Neuronal stem cell (in vitro differentiated cells): Measurements from ENCODE around the gene MS4A2.

ENCODE experiments used
- DNase-seq: peaks from one replicate; pipeline ENCODE4 v3.0.0-alpha.2; 2013; ENCODE audit warnings: low spot score
- H2AFZ ChIP-seq: one replicate; pipeline ENCODE4 v1.6.1; 2013; ENCODE audit warnings: mild to moderate bottlenecking, low read length, inconsistent platforms
- H2AK5ac ChIP-seq: 2 replicates; pipeline ENCODE4 v1.6.1; 2013; ENCODE audit warnings: low read depth, mild to moderate bottlenecking, inconsistent platforms, low read length, moderate library complexity, mixed read lengths
- H2BK120ac ChIP-seq: 2 replicates; pipeline ENCODE4 v1.6.1; 2013; ENCODE audit warnings: low read depth, mild to moderate bottlenecking, inconsistent platforms, low read length, moderate library complexity, mixed read lengths
- H2BK12ac ChIP-seq: one replicate; pipeline ENCODE4 v1.6.1; 2013; ENCODE audit warnings: low read length, inconsistent platforms
- H2BK15ac ChIP-seq: 2 replicates; pipeline ENCODE4 v1.6.1; 2013; ENCODE audit warnings: mild to moderate bottlenecking, low read length, inconsistent platforms, mixed read lengths
- H2BK5ac ChIP-seq: one replicate; pipeline ENCODE4 v1.6.1; 2013; ENCODE audit warnings: inconsistent platforms, mild to moderate bottlenecking, low read length, moderate library complexity
- H3K14ac ChIP-seq: one replicate; pipeline ENCODE4 v1.6.1; 2013; ENCODE audit warnings: low read length, inconsistent platforms
- H3K18ac ChIP-seq: 2 replicates; pipeline ENCODE4 v1.6.1; 2013; ENCODE audit warnings: low read length, inconsistent platforms
- H3K23ac ChIP-seq: 2 replicates; pipeline ENCODE4 v1.6.1; 2013; ENCODE audit warnings: low read depth, mild to moderate bottlenecking, mixed read lengths, low read length, inconsistent platforms; ENCODE audit not compliant: poor library complexity
- H3K27ac ChIP-seq: replicated peaks from 3 replicates; pipeline ENCODE4 v1.5.1; 2013; ENCODE audit warnings: low read length, inconsistent platforms
- H3K27me3 ChIP-seq, 3 experiments: 2 replicates each; pipeline ENCODE4 v1.6.1; 2013; ENCODE audit warnings: low read length in 3 of 3, mild to moderate bottlenecking in 2 of 3, inconsistent platforms in 1 of 3, low read depth in 1 of 3, mixed read lengths in 1 of 3, moderate library complexity in 1 of 3; ENCODE audit not compliant: control insufficient read depth in 3 of 3, insufficient read depth in 3 of 3
- H3K36me3 ChIP-seq, 2 donors: replicated peaks in 1 of 2; 2 replicates each; pipeline ENCODE4 v1.6.1; 2013; ENCODE audit warnings: low read length in 2 of 2; ENCODE audit not compliant: control insufficient read depth in 2 of 2, insufficient read depth in 2 of 2
- H3K4ac ChIP-seq: 2 replicates; pipeline ENCODE4 v1.6.1; 2013; ENCODE audit warnings: inconsistent platforms, mild to moderate bottlenecking, low read length, moderate library complexity
- H3K4me1 ChIP-seq, 2 donors: 1 replicate in 1 of 2; 2 replicates in 1 of 2; pipeline ENCODE4 v1.6.1; 2013; ENCODE audit warnings: low read length in 2 of 2, low read depth in 1 of 2; ENCODE audit not compliant: control insufficient read depth in 2 of 2, insufficient read depth in 1 of 2
- H3K4me2 ChIP-seq: one replicate; pipeline ENCODE4 v1.6.1; 2013; ENCODE audit warnings: mild to moderate bottlenecking, low read length, inconsistent platforms; ENCODE audit not compliant: insufficient read depth, poor library complexity, severe bottlenecking
- H3K4me3 ChIP-seq, 2 donors: 2 replicates each; pipeline ENCODE4 v1.5.1; 2013; ENCODE audit warnings: low read length in 2 of 2, mild to moderate bottlenecking in 2 of 2, inconsistent platforms in 1 of 2, moderate library complexity in 1 of 2
- H3K79me1 ChIP-seq: one replicate; pipeline ENCODE4 v1.6.1; 2013; ENCODE audit warnings: low read depth, mild to moderate bottlenecking, inconsistent platforms, low read length, moderate library complexity
- H3K9ac ChIP-seq: one replicate; pipeline ENCODE4 v1.6.1; 2013; ENCODE audit warnings: mild to moderate bottlenecking, low read depth, low read length, inconsistent platforms; ENCODE audit not compliant: poor library complexity
- H3K9me3 ChIP-seq, 2 donors: replicated peaks in 1 of 2; 2 replicates each; pipeline versions ENCODE3 to v1.6.1; 2013; ENCODE audit warnings: low read length in 2 of 2, mild to moderate bottlenecking in 2 of 2, inconsistent platforms in 1 of 2, low read depth in 1 of 2, mixed read lengths in 1 of 2, moderate library complexity in 1 of 2; ENCODE audit not compliant: control insufficient read depth in 2 of 2, insufficient read depth in 1 of 2
- H4K8ac ChIP-seq: one replicate; pipeline ENCODE4 v1.6.1; 2013; ENCODE audit warnings: low read depth, mild to moderate bottlenecking, inconsistent platforms, low read length, moderate library complexity
- H4K91ac ChIP-seq: one replicate; pipeline ENCODE4 v1.6.1; 2013; ENCODE audit warnings: low read length, low read depth, mild to moderate bottlenecking, inconsistent platforms; ENCODE audit not compliant: poor library complexity
- WGBS, 2 donors: extraction: QIAGEN DNeasy Blood & Tissue Kit; methylation state at CpG; one replicate each; pipeline ENCODE4 v1.1.7; 2013; ENCODE audit warnings: missing lambda C conversion rate in 2 of 2, mixed read lengths in 1 of 2; ENCODE audit not compliant: insufficient read length in 2 of 2, insufficient replicate concordance in 1 of 2; ENCODE audit errors: extremely low coverage in 2 of 2; 5-methylcytosine and 5-hydroxymethylcytosine counted together

The MS4A2 gene

DNA sequence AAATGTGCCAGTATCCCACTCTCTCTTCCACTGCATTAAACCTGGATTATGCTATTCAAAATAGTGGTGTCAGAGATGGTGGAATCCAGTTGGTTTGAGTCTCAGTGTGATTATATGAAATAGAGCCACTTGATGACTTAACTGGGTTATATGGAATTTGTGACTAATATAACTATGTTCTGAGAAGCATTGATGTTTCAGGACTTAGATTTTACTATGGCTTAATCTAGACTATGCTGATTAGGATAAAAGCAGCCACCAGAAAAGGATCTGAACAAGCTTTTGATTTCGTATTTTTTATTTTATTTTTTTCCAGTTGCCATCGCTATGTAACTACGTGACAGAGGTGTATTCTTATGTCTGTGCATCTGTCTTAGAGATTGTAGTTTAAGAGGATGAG is 55.3 kb downstream of the MS4A2 start:
- no peak overlapping the region for H3K14ac ChIP-seq
- no peak overlapping the region for H4K8ac ChIP-seq
- H3K18ac ChIP-seq = no peak overlapping the region
- H3K4me3 ChIP-seq = no peak overlapping the region
- DNase-seq = no peak
- H2BK120ac ChIP-seq = no peak overlapping the region
- no peak overlapping the region for H3K4ac ChIP-seq
- H3K4me1 ChIP-seq = no peaks in the 10 kb centered on the region
- H3K27ac ChIP-seq = no peak overlapping the region
- H2BK15ac ChIP-seq = no peak overlapping the region
- H3K9me3 ChIP-seq = no peaks in the 10 kb centered on the region
- no peaks in the 10 kb centered on the region for H3K36me3 ChIP-seq
- no peak overlapping the region for H3K23ac ChIP-seq
- WGBS, 2 donors = no CpG with 5 or more reads among the region's 3 CpGs
- H3K27me3 ChIP-seq = no peaks in the 10 kb centered on the region
- H2AFZ ChIP-seq = no peak overlapping the region
- no peak overlapping the region for H3K9ac ChIP-seq
- no peak overlapping the region for H4K91ac ChIP-seq
- no peak overlapping the region for H3K4me2 ChIP-seq
- H2AK5ac ChIP-seq = no peak overlapping the region
- no peak overlapping the region for H2BK12ac ChIP-seq
- H3K79me1 ChIP-seq = no peaks in the 10 kb centered on the region
- no peak overlapping the region for H2BK5ac ChIP-seq

DNA sequence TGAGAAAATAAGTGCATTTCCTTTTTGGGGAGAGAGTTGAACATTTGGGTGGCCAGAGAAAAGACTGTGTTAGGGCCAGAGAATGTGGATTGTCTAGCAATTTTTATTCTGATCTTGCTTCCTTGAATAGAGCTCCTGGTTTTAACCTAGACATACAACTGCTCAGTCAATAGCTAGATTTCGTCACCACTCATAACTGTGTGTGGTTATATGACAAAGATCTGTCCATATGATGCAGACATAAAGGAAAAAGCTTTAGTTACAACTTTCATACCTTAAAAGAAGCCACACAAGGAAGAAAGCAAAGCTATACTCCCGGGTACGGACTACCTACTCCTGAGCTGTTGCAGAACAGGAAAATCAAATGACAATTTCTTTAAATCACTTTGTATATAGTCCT is 57.2 kb downstream of the MS4A2 start:
- H3K4me3 ChIP-seq = no peak overlapping the region
- H2BK12ac ChIP-seq = no peak overlapping the region
- H2BK15ac ChIP-seq = no peak overlapping the region
- no peak overlapping the region for H4K91ac ChIP-seq
- H4K8ac ChIP-seq = no peak overlapping the region
- no peaks in the 10 kb centered on the region for H3K79me1 ChIP-seq
- no peak overlapping the region for H3K14ac ChIP-seq
- no peak overlapping the region for H3K18ac ChIP-seq
- no peak for DNase-seq
- no peak overlapping the region for H2BK5ac ChIP-seq
- H3K23ac ChIP-seq = no peak overlapping the region
- no peak overlapping the region for H2BK120ac ChIP-seq
- H3K27ac ChIP-seq = no peak overlapping the region
- no peak overlapping the region for H3K4ac ChIP-seq
- no peak overlapping the region for H3K9ac ChIP-seq
- H3K27me3 ChIP-seq = no peaks in the 10 kb centered on the region
- no peak overlapping the region for H2AK5ac ChIP-seq
- no peak overlapping the region for H2AFZ ChIP-seq
- no CpG with 5 or more reads among the region's 3 CpGs for WGBS, 2 donors
- H3K36me3 ChIP-seq = no peaks in the 10 kb centered on the region
- no peaks in the 10 kb centered on the region for H3K4me1 ChIP-seq
- no peaks in the 10 kb centered on the region for H3K9me3 ChIP-seq
- no peak overlapping the region for H3K4me2 ChIP-seq
